Activated gamma-delta T cell (primary cell): ENCODE results near the gene SBK3.
A peak's percentile ranks its signal among the peaks of the same experiment; 100 is the strongest.
"Not testable (repeated sequence)": the region's sequence is repeated elsewhere in the genome, so short reads cannot be mapped to it uniquely, and the experiment has no call there.

Experiments used
- DNase-seq: peaks from one replicate; lab custom pipeline; 2025; lab: John Stamatoyannopoulos, UW
- total RNA-seq, 2 donors: gene quantifications; one replicate each; lab custom pipeline; 2026; lab: John Stamatoyannopoulos, UW

The SBK3 gene, protein sequence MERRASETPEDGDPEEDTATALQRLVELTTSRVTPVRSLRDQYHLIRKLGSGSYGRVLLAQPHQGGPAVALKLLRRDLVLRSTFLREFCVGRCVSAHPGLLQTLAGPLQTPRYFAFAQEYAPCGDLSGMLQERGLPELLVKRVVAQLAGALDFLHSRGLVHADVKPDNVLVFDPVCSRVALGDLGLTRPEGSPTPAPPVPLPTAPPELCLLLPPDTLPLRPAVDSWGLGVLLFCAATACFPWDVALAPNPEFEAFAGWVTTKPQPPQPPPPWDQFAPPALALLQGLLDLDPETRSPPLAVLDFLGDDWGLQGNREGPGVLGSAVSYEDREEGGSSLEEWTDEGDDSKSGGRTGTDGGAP
- total RNA-seq, result 0 reads per million in 2 donors

DNA sequence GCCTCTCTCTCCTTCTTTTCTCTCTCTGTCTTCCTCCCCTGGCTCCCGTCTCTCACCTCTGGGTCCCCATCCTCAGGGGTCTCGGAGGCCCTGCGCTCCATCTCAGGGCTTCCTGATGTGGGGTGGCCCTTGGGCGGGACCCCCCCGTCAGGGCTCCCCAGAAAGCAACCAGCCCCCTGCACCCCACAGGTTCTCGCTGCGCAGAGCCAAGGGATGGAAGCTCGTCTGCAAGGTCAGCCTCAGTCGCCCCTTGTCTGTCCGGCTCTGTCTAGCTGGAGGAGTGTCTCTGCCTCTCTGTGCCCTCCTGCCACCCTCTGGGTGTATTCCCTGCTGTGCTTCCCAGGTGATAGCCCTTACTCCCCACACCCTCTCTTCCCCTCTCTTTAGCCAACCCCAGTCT is at the start of gene SBK3:
TSS of gene SBK3 (minus strand) at position 101 of the 400 bp plus-strand sequence. CDS start at position 101, 0 bp downstream.
- DNase-seq, result no peak

DNA sequence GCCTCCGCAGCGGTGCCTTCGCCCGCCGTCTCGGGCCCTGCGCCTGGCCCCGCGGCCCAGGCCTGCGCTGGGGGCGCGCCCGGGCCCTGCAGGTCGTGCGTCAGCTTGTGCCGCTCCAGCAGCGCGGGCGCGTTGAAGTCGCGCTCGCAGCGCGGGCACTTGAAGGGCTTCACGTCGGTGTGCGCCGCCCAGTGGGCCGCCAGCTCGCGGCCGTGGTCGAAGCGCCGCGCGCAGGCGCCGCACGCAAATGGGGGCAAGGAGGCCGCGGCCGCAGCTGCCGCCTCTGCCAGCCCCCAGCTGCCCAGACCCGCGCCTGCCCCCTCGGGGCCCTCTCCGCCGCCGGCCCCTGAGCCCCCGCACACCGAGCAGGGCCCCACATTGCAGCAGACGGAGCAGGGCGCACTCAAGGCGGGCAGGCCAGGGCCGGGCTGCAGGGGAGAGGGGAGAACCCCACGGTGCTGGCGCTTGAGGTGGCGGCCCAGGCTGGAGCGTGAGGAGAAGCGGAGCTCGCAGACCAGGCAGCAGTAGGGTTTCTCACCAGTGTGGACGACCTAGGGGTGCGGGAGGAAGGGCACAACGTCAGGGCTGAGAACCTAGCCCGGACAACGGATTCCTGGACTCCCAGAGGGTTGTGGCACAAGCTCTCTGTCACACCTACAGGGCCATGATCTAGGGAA is 47.9 kb upstream of the SBK3 start:
- DNase-seq, result no peak

DNA sequence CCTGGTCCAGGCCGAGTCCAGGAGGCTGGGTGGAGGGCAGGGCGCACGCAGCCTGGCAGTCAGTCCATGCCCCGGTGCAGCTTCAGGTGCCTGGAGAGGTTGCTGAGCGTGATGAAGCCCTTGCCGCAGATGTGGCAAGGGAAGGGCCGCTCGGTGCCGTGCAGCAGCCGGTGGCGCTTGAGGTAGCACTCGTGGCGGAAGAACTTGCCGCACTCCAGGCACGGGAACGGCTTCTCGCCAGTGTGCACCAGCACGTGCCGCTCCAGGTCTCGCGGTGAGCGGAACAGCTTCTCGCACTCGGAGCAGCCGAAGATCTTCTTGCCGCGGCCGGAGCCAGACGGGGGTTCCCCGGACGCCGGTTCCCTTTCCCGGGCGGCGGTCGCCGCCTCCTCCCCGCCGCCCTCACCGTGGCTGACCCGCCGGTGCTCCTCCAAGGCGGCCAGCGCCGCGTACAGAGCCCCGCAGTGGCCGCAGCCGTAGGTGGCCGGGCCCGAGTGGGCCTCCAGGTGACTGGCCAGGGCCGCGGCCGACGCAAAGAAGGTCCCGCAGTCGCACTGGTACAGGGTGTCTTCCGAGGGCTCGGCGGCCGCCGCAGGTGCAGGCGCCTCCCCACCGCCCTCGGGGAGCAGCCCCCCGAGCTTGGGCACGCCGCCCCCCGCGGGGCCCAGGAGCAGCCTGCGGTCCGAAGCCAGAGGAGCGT is 47.2 kb upstream of the SBK3 start:
- DNase-seq, result no peak

DNA sequence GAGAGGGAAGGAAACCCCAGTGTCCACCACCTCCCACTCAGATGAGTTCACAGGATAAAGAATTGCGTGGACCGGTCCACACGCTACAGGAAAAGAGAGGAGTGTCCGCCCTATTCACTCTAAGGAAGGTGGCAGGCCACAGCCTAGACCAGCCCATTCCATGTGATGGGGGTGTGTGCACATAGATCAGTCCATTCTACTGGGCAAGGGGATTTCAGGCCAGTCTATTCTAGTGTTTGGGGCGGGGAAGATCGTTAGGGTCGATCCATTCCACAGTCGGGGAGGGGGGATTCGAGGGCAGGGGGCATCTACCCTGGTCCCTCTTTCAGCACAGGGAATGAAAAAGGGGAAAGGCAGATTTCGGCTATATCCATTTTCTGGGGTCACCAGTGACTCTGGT is 46.2 kb upstream of the SBK3 start:
- no peak for DNase-seq

DNA sequence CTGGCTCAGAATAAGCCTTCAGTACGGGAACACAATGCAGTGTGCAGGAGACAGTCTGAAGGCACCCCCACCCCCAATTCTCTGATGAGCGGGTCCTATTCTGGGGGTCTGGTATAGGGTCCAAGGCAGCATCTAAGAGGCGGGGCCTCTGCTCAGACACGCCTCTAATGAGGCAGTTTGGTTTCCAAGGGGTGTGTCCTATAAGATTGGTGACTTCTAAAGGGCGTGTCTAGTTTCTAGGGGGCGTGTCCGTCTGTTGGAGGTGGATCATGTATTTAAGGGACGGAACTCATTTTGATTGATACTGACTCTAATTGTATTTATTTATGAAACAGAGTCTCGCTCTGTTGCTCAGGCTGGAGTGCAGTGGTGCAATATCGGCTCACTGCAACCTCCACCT is 45.3 kb upstream of the SBK3 start:
- DNase-seq, result no peak

DNA sequence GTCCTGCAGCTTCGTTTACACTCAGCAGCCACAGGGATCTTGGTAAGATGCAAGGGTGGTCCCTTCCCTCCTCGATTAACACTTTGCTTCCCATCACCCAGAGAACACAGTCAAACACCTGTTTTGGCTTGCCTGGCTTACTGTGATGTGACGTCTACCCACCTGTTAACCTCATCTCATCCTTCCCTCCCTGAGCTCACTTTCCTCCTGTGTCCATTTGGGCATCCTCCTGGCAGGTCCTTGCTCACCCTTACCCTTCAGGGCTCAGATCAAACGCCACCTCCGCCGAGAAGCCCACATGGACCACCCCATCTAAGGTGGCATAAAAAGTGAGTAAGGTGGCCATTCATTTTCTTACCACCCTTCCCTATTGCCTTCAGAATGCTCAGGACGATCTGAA is 44.8 kb upstream of the SBK3 start:
- DNase-seq, result no peak

DNA sequence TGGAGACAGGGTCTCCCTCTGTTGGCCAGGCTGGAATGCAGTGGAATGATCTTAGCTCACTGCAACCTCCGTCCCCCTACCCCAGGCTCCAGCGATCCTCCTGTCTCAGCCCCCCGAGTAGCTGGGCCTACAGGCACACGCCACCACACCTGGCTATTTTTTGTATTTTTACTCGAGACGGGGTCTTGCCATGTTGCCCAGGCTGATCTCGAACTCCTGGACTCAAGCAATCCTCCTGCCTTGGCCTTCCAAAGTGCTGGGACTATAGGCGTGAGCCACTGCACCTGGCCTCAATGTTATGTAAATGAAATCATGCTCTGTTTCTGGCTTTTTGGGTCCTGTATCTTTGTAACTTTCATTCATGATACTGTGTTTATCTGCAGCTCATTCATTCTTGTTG is 43.4 kb upstream of the SBK3 start:
- no peak for DNase-seq

DNA sequence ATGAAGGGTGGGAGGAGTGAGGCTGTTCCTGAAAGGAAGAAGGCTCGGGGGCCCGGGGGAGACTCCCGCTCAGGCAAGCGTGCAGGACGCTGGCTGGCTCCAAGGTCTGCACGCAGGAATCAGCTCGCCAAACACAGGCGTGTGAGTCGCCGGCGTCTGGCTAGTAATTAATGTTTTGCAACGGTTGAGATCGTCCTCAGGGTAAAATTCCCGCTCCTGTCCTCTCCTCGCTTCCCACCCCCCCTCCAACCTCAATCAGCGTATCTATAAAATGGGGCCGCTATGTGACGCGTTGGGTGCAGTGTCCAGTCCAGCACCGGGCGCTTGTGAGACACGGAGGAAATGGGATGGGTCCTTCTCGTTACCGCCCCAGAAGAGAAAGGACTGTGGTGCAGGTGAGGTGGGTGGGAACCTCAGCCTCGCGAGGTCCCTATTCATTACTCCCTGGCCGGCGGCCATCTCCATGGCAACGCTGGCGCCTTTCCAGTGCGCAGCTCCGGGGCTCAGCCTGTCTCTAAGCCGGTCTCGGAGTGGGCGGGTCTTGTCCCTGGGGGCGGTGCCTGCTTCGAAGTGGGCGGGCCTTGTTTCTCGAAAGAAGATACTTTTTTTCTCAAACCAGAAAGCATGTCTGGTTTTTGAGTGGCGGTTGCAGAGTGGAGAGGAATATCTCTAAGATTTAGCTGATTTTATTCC is 41.8 kb upstream of the SBK3 start:
- peak; percentile 81 for DNase-seq

DNA sequence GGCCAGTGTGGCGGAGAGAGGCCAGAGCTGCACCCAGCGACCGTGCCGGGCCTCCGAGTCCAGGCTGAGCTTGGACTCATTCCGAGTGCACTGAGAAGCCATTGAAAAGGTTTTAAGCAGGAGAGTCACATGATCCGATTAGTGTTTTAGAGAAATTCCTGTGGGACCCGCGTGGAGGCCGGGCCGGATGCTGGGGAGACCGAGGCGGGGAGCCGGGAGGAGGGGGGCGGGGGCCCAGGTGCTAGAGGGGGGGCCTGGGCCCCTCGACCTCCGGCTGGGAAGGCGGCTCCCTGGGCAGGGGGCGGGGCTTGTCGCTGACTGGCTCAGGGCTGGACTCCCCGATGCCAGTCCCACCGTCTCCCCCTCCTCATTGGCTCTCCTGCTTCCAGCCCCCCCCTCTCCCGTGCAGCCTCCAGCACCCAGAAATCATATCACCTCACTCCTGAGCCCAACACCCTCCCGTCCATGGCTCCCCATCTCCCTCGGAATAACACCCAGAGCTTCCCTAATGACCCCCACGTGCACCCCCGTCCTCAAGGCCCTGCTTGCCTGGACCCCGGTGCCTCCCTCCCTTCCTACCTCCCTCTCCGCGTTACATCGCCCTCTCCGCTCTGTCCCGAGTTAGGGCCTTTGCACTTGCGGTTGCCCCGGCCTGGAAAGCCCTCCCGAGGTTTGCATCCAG is 40.5 kb upstream of the SBK3 start:
- no peak for DNase-seq

DNA sequence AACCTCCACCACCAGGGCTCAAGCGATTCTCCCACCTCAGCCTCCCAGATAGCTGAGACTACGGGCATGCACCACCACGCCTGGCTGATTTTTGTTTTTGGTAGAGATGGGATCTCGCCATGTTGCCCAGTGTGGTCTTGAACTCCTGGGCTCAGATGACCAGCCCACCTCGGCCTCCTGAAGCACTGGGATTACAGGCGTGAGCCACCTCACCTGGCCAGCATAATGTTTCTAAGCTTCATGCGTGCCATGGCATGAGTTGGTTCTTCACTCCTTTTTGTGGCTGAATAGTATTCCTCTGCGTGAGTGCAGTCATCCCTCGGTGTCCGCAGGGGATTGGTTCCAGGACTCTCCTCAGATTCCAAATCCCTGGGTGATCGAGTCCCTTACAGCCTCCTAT is 39.5 kb upstream of the SBK3 start:
- DNase-seq, result no peak

DNA sequence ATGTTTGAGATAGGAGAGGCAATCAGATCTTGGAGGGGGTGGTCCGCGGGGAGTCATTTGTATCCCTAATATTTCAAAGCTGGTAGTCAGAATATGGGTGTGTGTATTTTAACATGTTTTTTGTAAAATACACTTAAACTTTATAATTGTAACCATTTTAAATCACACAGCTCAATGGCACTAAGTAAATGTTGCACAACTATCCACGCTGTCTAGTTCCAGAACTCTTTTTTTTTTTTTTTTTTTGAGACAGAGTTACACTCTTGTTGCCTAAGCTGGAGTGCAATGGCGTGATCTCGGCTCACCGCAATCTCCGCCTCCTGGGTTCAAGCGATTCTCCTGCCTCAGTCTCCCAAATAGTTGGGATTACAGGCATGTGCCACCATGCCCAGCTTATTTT is 38.6 kb upstream of the SBK3 start:
- DNase-seq, result not testable (repeated sequence)

DNA sequence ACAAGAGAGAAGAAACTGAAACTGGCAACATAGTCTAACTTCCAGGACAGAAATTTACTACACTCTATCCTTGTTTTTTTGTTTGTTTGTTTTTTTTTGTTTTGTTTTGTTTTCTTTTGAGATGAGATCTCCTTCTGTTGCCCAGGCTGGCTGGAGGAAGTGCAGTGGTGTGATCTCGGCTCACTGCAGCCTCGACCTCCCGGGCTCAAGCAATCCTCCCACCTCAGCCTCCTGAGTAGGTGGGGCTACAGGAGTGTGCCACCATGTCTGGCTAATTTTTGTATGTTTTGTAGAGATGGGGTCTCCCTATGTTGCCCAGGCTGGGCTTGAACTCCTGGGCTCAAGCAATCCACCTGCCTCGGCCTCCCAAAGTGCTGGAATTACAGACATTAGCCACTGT is 36.9 kb upstream of the SBK3 start:
- not testable (repeated sequence) for DNase-seq

DNA sequence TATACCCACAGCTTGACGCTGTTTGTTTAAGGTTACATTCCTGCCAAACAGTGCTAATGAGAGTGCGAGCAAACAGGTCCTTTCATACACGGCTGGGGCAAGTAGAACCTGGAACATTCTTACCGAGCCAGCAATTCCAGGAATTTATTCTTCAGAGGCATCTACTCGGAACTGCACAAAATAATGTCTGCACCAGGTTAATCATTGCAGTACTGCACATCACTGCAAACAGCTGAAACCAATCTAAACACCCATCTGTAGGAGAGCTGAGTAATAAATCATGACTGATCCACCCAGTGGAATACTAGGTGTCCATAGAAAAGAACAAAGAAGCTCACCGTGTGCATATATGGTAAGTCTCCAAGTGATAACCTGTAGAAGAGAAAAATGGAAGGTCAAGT is 36.5 kb upstream of the SBK3 start:
- DNase-seq, result no peak

DNA sequence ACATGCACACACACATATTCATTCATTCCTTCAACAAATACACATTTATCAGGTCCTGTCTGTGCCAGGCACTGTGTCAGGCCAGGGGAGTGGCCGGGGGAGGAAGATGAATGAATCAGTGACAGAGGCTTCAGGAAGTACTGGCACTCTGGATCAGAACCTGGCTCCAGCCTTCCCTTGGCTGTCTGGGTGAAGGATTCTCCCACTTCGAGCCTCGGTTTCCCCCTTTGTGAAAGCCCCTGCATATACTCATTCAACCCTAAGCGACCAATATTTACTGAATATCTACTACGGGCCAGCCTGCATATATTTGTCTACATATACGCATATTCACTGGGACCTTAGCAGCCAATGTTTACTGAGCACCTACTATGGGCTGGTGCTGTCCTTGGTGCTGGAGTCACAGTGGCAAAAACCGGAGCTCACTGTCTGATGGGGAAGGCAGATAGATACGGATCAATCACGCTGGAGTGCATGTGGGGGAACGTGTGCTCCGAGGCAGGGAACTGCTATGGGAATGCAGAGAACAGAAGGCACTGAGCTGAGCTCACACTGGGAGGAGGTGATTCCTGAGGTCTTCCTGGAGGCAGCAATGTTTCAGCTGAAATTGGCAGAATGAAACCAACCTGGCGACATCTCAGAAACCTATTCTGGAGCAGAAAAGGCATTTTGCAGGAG is 35.9 kb upstream of the SBK3 start:
- DNase-seq, result no peak

DNA sequence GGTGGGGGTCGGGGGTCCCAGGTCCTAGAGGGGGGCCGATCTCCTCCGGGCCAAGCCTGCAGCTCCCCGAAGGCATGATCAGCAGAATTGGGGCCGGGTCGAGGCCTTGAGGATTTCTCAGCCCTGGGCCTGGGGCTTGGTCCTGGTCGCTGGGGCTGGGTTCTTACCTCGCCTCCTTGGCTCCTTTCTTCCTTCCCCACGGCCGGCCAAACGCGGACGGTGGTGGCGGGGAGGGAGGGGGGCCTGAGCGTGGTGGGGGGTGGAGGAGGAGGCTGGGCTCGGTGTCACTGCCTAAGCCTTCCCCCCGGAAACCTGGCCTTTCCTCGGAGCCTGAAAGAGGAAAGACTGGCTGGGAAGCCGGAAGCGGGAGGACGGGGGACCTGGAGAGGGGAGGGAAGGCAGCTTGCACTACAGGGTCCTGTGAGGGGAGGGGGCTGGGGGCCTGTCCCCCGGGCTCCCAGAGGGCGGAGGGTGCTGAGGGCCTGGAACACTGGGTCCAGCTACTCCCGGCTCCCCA is 35.3 kb upstream of the SBK3 start, which contains the start of gene ZNF579:
TSS of gene ZNF579 (minus strand) at position 221 of the 517 bp plus-strand sequence. CDS start 1,209 bp downstream, outside the sequence.
- DNase-seq, result no peak

DNA sequence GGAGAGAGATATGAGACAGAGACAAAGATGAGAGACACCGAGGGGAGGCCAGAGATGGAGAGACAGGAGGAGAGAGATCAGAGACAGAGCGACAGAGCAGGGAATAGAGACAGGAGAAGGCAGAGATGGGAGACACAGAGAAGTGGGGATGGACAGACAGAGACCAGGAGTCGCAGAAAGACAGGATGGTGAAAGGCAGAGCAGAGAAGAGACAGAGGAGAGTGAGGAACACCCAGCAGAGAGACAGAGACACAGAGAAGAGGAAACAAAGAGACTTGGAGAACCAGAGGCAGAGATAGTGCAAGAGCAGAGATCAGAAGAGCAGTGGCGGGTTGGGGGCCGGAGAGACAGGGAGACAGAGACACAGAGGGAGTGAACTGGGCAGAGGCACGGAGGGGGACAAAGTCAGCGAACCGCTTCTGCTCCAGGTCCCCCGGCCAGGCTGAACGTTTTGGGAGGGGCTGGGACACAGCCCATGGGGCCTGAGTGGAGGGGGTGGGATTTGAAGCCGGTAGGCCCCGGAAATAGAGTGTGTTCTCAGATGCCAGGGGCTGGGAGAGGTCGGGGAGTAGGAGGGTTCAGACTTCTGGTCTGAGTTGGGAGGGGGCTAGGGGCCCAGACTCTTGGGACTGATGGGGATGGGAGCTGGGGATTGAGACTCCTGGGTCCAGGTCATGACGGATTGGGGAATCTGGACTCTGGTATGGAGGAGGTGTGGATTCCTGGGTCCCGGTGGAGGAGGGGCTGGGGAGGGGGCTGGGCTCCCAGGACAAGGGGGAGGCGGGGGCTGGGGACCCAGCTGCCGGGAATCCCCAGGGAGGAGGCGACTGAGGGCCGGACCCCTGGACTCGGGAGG is 34.7 kb upstream of the SBK3 start:
- DNase-seq, result no peak

DNA sequence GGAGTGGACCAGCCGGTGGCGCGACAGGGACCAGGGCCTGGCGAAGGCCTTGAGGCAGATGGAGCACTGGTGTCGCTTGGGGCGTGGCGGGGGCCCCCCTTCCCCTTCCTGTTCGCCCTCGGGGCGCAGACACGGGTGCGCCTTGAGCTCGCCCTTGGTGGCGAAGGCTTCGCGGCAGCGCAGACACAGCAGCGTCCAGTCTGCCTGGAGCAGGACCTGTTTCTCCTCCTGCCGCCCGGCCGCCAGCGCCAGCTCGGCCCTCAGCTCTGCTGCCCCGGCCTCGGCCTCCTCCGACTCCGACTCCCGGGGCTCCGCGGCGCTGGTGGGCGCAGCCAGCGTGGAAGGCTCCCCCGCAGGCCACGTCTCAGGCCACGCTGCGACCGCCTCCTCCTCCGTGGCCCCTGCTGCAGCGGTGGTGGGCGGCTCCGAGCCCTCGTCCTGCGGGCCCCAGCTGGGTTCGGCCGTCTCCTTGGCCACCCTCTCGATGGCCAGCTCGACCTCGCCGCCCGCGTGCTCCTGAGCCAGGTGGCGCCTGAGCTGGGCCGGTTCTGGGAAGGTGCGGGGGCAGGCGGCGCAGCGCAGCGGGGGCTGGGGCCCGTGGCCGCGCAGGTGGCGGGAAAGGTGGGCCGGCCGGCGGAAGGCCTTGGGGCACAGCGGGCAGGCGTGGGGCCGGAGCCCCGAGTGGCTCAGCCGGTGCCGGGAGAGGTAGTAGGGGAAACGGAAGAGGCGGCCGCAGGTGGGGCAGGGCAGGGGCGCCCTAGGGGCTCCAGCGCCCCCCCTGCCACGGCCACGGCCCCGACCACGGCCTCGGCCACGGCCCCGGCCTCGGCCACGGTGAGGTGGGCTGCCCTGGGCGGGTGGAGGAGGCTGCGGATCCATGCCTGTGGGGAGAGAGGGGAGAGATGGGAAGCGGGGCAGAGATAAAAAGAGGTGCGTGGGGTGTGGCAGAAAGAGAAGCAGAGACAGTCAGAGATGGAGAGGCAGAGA is 33.7 kb upstream of the SBK3 start:
- no peak for DNase-seq

DNA sequence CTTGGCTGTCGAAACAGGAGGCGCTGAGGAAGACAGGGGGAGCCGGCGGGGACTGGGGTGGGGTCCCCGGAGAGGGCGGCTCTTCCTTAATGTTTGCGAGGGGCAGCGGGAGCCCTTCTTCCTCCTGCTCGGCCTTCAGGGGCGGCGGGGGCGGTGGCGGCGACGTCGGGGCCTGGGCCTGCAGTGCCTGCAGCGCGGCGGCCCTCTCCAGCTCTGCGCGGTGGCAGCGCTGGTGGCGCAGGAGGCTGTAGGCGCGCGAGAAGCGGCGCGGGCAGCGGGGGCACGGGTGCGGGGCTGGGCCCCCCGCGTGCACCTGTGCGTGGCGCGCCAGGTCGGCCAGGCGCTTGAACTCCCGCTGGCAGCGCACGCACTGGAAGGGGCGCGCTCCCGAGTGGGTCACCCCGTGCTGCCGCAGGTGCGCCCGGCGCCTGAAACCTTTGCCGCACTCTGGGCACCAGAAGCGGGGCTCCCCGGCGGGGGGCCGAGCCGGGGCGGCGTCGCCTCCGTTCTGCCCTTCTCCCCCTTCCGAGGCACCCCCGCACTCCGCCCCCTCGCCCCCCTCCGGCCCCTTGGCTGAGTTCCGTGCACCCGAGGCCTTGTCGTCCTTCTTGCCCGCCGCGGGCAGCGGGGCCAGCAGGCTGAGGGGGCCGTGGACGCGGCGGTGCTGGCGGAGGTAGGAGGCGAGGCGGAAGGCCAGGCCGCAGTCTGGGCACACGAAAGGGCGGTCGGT is 32.9 kb upstream of the SBK3 start:
- no peak for DNase-seq
